Thymus (tissue), 11 donors: ENCODE measurements around the gene DSE. TPM values are rescaled to one million over a fixed set of nuclear protein-coding genes. Genes with fewer than 3 reads are reported as not detected.
"Not testable (repeated sequence)": the region's sequence is repeated elsewhere in the genome, so short reads cannot be mapped to it uniquely, and the experiment has no call there.

Source experiments
- DNase-seq, 9 donors: peaks; one replicate each; pipeline ENCODE4 v3.0.0-alpha.2; 2013; ENCODE audit warnings: low spot score in 9 of 9, low read depth in 6 of 9, missing footprints in 1 of 9
- H3K27ac ChIP-seq, 2 donors: one replicate each; pipeline ENCODE4 v1.5.1; 2013; ENCODE audit warnings: control low read depth in 1 of 2, low read depth in 1 of 2, low read length in 1 of 2, mild to moderate bottlenecking in 1 of 2, moderate library complexity in 1 of 2
- H3K27me3 ChIP-seq, 2 donors: one replicate each; pipeline ENCODE4 v1.5.1; 2013; ENCODE audit warnings: low read length in 1 of 2; ENCODE audit not compliant: control insufficient read depth in 2 of 2, insufficient read depth in 1 of 2
- H3K36me3 ChIP-seq, 2 donors: one replicate each; pipeline ENCODE4 v1.5.1; 2013; ENCODE audit warnings: low read length in 1 of 2, mild to moderate bottlenecking in 1 of 2, moderate library complexity in 1 of 2; ENCODE audit not compliant: control insufficient read depth in 2 of 2, insufficient read depth in 2 of 2
- H3K4me1 ChIP-seq, 2 donors: one replicate each; pipeline ENCODE4 v1.5.1; 2013; ENCODE audit warnings: low read length in 2 of 2; ENCODE audit not compliant: control insufficient read depth in 2 of 2, insufficient read depth in 2 of 2
- H3K4me3 ChIP-seq, 2 donors: one replicate each; pipeline ENCODE4 v1.5.1; 2013; ENCODE audit warnings: low read length in 2 of 2, control low read depth in 1 of 2, mild to moderate bottlenecking in 1 of 2
- H3K9me3 ChIP-seq, 2 donors: one replicate each; pipeline ENCODE4 v1.5.1; 2013; ENCODE audit warnings: low read length in 1 of 2, mild to moderate bottlenecking in 1 of 2; ENCODE audit not compliant: control insufficient read depth in 2 of 2, insufficient read depth in 1 of 2
- WGBS: extraction: QIAGEN DNeasy Blood & Tissue Kit; methylation state at CpG from one replicate; pipeline ENCODE4 v1.1.7; 2013; 5-methylcytosine and 5-hydroxymethylcytosine counted together
- polyA plus RNA-seq: library from polyadenylated mRNA; stranded (reverse); fragments of 200-250 nt; gene quantifications from one replicate; pipeline ENCODE4 v1.2.3, GENCODE V29; 2013
- total RNA-seq: library from RNA; stranded (reverse); fragments of 120-200 nt; gene quantifications from one replicate; pipeline ENCODE4 v1.2.4, GENCODE V29; 2013
- donor health status: healthy.

The DSE gene
- total and polyA plus RNA-seq, 2 donors, result 12.8 to 23.8 TPM

- DNase-seq, result no peak
- no peaks in the 10 kb centered on the region for H3K27me3 ChIP-seq
- H3K27ac ChIP-seq, result no peak overlapping the region
Measured at GRCh38 chr6:116329156-116329555, 41.6 kb upstream of the DSE start.

GRCh38 chr6:116330511-116330910, 40.2 kb upstream of the DSE start:
- WGBS, result 97% methylated on average over 1 of the region's 1 CpG

More at GRCh38 chr6:116329156-116329555, 41.6 kb upstream of the DSE start:
- H3K36me3 ChIP-seq, result no peaks in the 10 kb centered on the region
- no peaks in the 10 kb centered on the region for H3K4me1 ChIP-seq
- H3K4me3 ChIP-seq, result no peak overlapping the region
- no peaks in the 10 kb centered on the region for H3K9me3 ChIP-seq

GRCh38 chr6:116332096-116332495, 38.7 kb upstream of the DSE start:
- no peak for DNase-seq
- Histone ChIP-seq H3K4me3 (no peak overlapping the region), H3K9me3 (no peaks in the 10 kb centered on the region), H3K4me1 (no peaks in the 10 kb centered on the region), H3K27ac (no peak overlapping the region), H3K27me3 (no peaks in the 10 kb centered on the region), H3K36me3 (no peaks in the 10 kb centered on the region)

More at GRCh38 chr6:116330511-116330910, 40.2 kb upstream of the DSE start:
- Histone ChIP-seq H3K4me3 (no peak overlapping the region), H3K27ac (no peak overlapping the region), H3K4me1 (no peaks in the 10 kb centered on the region), H3K27me3 (no peaks in the 10 kb centered on the region), H3K9me3 (no peaks in the 10 kb centered on the region), H3K36me3 (no peaks in the 10 kb centered on the region)
- no peak for DNase-seq

GRCh38 chr6:116334638-116335409, 35.9 kb upstream of the DSE start:
- H3K4me1 ChIP-seq, H3K36me3 ChIP-seq, H3K9me3 ChIP-seq, DNase-seq, H3K4me3 ChIP-seq, H3K27ac ChIP-seq, H3K27me3 ChIP-seq: not testable (repeated sequence)

GRCh38 chr6:116335612-116336215, 35.0 kb upstream of the DSE start:
- 99% methylated on average over 1 of the region's 1 CpG for WGBS
- Histone ChIP-seq H3K4me3 (no peak overlapping the region), H3K27me3 (no peaks in the 10 kb centered on the region), H3K4me1 (no peaks in the 10 kb centered on the region), H3K27ac (no peak overlapping the region), H3K36me3 (no peaks in the 10 kb centered on the region), H3K9me3 (no peaks in the 10 kb centered on the region)
- DNase-seq, result no peak

GRCh38 chr6:116338943-116339342, 31.8 kb upstream of the DSE start:
- Histone ChIP-seq H3K4me1 (no peaks in the 10 kb centered on the region), H3K27me3 (no peaks in the 10 kb centered on the region)

GRCh38 chr6:116340625-116341024, 30.1 kb upstream of the DSE start:
- H3K36me3 ChIP-seq, H3K27me3 ChIP-seq, DNase-seq, H3K4me1 ChIP-seq, H3K4me3 ChIP-seq, H3K27ac ChIP-seq, H3K9me3 ChIP-seq: not testable (repeated sequence)
- WGBS, result 96% methylated on average over 5 of the region's 5 CpGs

More at GRCh38 chr6:116338943-116339342, 31.8 kb upstream of the DSE start:
- no peaks in the 10 kb centered on the region for H3K9me3 ChIP-seq
- DNase-seq, result no peak
- H3K4me3 ChIP-seq, result no peak overlapping the region
- no peak overlapping the region for H3K27ac ChIP-seq
- no peaks in the 10 kb centered on the region for H3K36me3 ChIP-seq
- 98% methylated on average over 2 of the region's 2 CpGs for WGBS

- Histone ChIP-seq H3K4me1 (no peaks in the 10 kb centered on the region), H3K9me3 (no peaks in the 10 kb centered on the region), H3K4me3 (no peak overlapping the region), H3K27me3 (no peaks in the 10 kb centered on the region), H3K27ac (no peak overlapping the region), H3K36me3 (no peaks in the 10 kb centered on the region)
- WGBS, result 70% methylated on average over 2 of the region's 2 CpGs
- DNase-seq, result no peak
Measured at GRCh38 chr6:116349216-116349615, 21.5 kb upstream of the DSE start.

GRCh38 chr6:116351101-116351500, 19.6 kb upstream of the DSE start:
- Histone ChIP-seq H3K4me1 (no peaks in the 10 kb centered on the region), H3K27me3 (no peaks in the 10 kb centered on the region), H3K36me3 (no peaks in the 10 kb centered on the region), H3K9me3 (no peaks in the 10 kb centered on the region), H3K27ac (no peak overlapping the region), H3K4me3 (no peak overlapping the region)
- 94% methylated on average over 2 of the region's 2 CpGs for WGBS
- no peak for DNase-seq
